Smooth muscle cell (in vitro differentiated cells): ENCODE results near the gene SDHA. TPM values are rescaled to one million over a fixed set of nuclear protein-coding genes. Genes with fewer than 3 reads are reported as not detected.
"Not testable (repeated sequence)": the region's sequence is repeated elsewhere in the genome, so short reads cannot be mapped to it uniquely, and the experiment has no call there.

Source experiments
- DNase-seq: peaks from one replicate; lab custom pipeline; 2025; ENCODE audit not compliant: unreplicated experiment; lab: John Stamatoyannopoulos, UW
- H2AFZ ChIP-seq: fragments of 200-600 bp; sonication (generic); 2 replicates; pipeline ENCODE4 v1.6.0; 2016; ENCODE audit warnings: antibody characterized with exemption, low read depth, mild to moderate bottlenecking
- H3F3A ChIP-seq: fragments of 200-600 bp; sonication (generic); 2 replicates; pipeline ENCODE4 v1.6.0; 2017; ENCODE audit warnings: antibody characterized with exemption, low read depth
- H3K27ac ChIP-seq: fragments of 200-600 bp; sonication (generic); 2 replicates; pipeline ENCODE4 v1.5.1; 2016; ENCODE audit warnings: low read depth, mild to moderate bottlenecking
- H3K27me3 ChIP-seq: fragments of 200-600 bp; sonication (generic); 2 replicates; pipeline ENCODE4 v1.6.1; 2016; ENCODE audit warnings: low read depth, mild to moderate bottlenecking
- H3K36me3 ChIP-seq: fragments of 200-600 bp; sonication (generic); 2 replicates; pipeline ENCODE4 v1.5.1; 2016; ENCODE audit warnings: low read depth
- H3K4me1 ChIP-seq: fragments of 200-600 bp; sonication (generic); 2 replicates; pipeline ENCODE4 v1.5.1; 2016; ENCODE audit warnings: low read depth
- H3K4me2 ChIP-seq: fragments of 200-600 bp; sonication (generic); 2 replicates; pipeline ENCODE4 v1.6.0; 2016; ENCODE audit warnings: mild to moderate bottlenecking
- H3K4me3 ChIP-seq: fragments of 200-600 bp; sonication (generic); 2 replicates; pipeline ENCODE4 v1.5.1; 2016; ENCODE audit warnings: mild to moderate bottlenecking
- H3K79me2 ChIP-seq: fragments of 200-600 bp; sonication (generic); 2 replicates; pipeline ENCODE4 v1.6.0; 2016; ENCODE audit warnings: low read depth, mild to moderate bottlenecking
- H3K9ac ChIP-seq: fragments of 200-600 bp; sonication (generic); 2 replicates; pipeline ENCODE4 v1.6.0; 2016; ENCODE audit warnings: low read depth
- H3K9me3 ChIP-seq: fragments of 200-600 bp; sonication (generic); replicated peaks from 2 replicates; pipeline ENCODE4 v1.5.1; 2016; ENCODE audit warnings: low read depth
- H4K20me1 ChIP-seq: fragments of 200-600 bp; sonication (generic); 2 replicates; pipeline ENCODE4 v1.6.0; 2016; ENCODE audit warnings: low read depth
- WGBS: methylation state at CpG from one replicate; pipeline ENCODE4 v1.1.7; 2016; ENCODE audit warnings: low lambda C conversion rate; 5-methylcytosine and 5-hydroxymethylcytosine counted together
- polyA plus RNA-seq: library from polyadenylated mRNA; unstranded; fragments of >200 nt; fragmentation: Nextera tagmentation; extraction: Ambion mirVana; gene quantifications from 2 replicates; pipeline ENCODE4 v1.2.1, GENCODE V29; 2016
- total RNA-seq: library from RNA; depleted of rRNA; stranded (reverse); fragments of >200 nt; gene quantifications from 2 replicates; pipeline ENCODE4 v1.2.3, GENCODE V29; 2014
- TF ChIP-seq, protein P1 (sequence below): fragments of 200-600 bp; sonication (generic); IDR thresholded peaks from 2 replicates; pipeline ENCODE4 v1.5.1; 2017; ENCODE audit warnings: borderline replicate concordance, mild to moderate bottlenecking, antibody characterized with exemption; ENCODE audit not compliant: insufficient read depth, poor library complexity, severe bottlenecking

The SDHA gene
- total and polyA plus RNA-seq, 2 experiments from 2014 or later: 59.7 to 130 TPM

DNA sequence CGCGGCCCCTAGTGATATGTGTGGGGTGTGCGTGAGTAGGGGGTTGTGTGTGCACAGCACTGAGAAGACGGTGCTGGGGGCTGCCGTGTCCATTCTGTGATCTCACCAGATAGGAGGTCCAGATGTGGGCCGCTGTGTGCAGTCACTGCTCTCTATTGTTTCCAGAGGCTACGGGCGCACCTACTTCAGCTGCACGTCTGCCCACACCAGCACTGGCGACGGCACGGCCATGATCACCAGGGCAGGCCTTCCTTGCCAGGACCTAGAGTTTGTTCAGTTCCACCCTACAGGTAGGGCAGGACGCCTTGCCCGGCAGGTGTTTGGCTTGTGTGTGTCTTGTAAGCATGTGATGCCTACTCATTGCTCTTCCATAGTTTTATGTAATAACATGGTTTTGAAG lies 12.6 kb downstream of the SDHA start:
- 99% methylated on average over 14 of the region's 14 CpGs for WGBS
- no peak for DNase-seq
- no peak overlapping the region for H3K27ac ChIP-seq
- H3K4me1 ChIP-seq: no peaks in the 10 kb centered on the region
- H4K20me1 ChIP-seq: peaks cover 4% of the 10 kb centered on the region
- H3K9me3 ChIP-seq: no peaks in the 10 kb centered on the region
- H3K27me3 ChIP-seq: no peaks in the 10 kb centered on the region
- TF ChIP-seq, protein P1, sequence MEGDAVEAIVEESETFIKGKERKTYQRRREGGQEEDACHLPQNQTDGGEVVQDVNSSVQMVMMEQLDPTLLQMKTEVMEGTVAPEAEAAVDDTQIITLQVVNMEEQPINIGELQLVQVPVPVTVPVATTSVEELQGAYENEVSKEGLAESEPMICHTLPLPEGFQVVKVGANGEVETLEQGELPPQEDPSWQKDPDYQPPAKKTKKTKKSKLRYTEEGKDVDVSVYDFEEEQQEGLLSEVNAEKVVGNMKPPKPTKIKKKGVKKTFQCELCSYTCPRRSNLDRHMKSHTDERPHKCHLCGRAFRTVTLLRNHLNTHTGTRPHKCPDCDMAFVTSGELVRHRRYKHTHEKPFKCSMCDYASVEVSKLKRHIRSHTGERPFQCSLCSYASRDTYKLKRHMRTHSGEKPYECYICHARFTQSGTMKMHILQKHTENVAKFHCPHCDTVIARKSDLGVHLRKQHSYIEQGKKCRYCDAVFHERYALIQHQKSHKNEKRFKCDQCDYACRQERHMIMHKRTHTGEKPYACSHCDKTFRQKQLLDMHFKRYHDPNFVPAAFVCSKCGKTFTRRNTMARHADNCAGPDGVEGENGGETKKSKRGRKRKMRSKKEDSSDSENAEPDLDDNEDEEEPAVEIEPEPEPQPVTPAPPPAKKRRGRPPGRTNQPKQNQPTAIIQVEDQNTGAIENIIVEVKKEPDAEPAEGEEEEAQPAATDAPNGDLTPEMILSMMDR: no peak
- peaks cover 22% of the 10 kb centered on the region for H3K36me3 ChIP-seq
- no peaks in the 10 kb centered on the region for H3F3A ChIP-seq
- no peak overlapping the region for H3K4me2 ChIP-seq
- no peaks in the 10 kb centered on the region for H3K79me2 ChIP-seq
- H3K9ac ChIP-seq: no peak overlapping the region
- H2AFZ ChIP-seq: no peak overlapping the region
- no peak overlapping the region for H3K4me3 ChIP-seq

DNA sequence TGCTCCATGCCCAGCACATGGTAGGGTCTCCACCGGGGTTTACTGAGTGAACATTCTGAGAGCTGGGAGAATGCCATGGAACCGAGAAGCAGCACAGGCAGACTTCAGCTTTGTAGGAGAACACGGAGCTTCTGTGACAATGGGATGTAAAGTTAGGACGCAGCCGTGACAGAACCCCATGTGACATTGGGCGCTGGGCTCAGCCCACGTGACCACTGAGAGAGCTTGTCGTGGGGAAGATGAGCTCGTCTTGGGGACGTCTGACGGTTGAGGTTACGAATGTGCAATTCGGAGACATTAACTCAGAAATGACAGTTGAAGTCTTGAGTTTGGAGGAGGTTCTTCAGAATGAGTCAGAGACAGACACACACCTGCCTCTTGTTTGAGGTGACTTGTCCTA lies 13.5 kb downstream of the SDHA start:
- Histone ChIP-seq H3K4me3 (no peak overlapping the region), H3K9ac (no peak overlapping the region), H3K36me3 (peaks cover 21% of the 10 kb centered on the region), H3K27me3 (no peaks in the 10 kb centered on the region), H3K79me2 (no peaks in the 10 kb centered on the region), H3F3A (no peaks in the 10 kb centered on the region), H2AFZ (no peak overlapping the region), H3K27ac (no peak overlapping the region), H3K9me3 (no peaks in the 10 kb centered on the region), H3K4me2 (no peak overlapping the region), H4K20me1 (peaks cover 4% of the 10 kb centered on the region), H3K4me1 (no peaks in the 10 kb centered on the region)
- no peak for DNase-seq
- TF ChIP-seq, protein P1: no peak
- 92% methylated on average over 13 of the region's 13 CpGs for WGBS

DNA sequence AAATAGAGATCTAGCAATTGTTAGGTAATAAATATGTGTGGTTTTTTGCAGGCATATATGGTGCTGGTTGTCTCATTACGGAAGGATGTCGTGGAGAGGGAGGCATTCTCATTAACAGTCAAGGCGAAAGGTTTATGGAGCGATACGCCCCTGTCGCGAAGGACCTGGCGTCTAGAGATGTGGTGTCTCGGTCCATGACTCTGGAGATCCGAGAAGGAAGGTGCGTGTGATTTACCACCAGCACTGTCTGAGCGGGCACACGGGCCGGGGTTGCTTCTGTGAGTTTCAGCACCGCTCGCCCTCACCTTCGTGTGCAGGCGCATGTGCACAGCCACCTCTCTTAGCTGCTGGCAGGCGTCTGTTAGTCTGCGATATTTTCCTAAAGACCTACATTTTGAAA lies 15.3 kb downstream of the SDHA start:
- not testable (repeated sequence) for H3K4me2 ChIP-seq, DNase-seq, H3K9ac ChIP-seq, H3K27ac ChIP-seq, H3K79me2 ChIP-seq, H2AFZ ChIP-seq, H3F3A ChIP-seq, H3K9me3 ChIP-seq, H4K20me1 ChIP-seq, H3K4me1 ChIP-seq, H3K4me3 ChIP-seq, H3K27me3 ChIP-seq
- 98% methylated on average over 20 of the region's 20 CpGs for WGBS
- H3K36me3 ChIP-seq: peaks cover 20% of the 10 kb centered on the region

DNA sequence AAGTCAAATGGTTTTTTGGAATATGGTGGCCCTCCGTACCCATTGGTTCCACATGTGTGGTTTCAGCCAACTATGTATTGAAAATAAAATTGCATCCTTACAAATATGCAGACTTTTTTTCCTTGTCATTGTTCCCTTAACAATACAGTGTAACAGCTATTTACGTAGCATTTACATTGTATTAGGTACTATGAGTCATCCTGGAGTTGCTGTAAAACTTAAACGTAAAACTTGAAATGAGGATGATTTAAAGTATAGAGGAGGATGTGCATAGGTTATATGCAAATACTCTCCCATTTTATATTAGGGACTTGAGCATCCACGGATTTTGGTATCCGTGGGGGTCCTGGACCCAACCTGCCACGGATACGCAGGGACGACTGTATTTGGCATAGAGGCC lies 16.3 kb downstream of the SDHA start:
- no peak for DNase-seq
- Histone ChIP-seq H2AFZ (no peak overlapping the region), H3K4me1 (no peaks in the 10 kb centered on the region), H3K9ac (no peak overlapping the region), H3K36me3 (peaks cover 11% of the 10 kb centered on the region), H3F3A (no peaks in the 10 kb centered on the region), H3K79me2 (no peaks in the 10 kb centered on the region), H3K27me3 (no peaks in the 10 kb centered on the region), H3K27ac (no peak overlapping the region), H3K4me2 (no peak overlapping the region), H4K20me1 (no peaks in the 10 kb centered on the region), H3K4me3 (no peak overlapping the region), H3K9me3 (no peaks in the 10 kb centered on the region)
- WGBS: 93% methylated on average over 8 of the region's 8 CpGs
- TF ChIP-seq, protein P1: no peak

DNA sequence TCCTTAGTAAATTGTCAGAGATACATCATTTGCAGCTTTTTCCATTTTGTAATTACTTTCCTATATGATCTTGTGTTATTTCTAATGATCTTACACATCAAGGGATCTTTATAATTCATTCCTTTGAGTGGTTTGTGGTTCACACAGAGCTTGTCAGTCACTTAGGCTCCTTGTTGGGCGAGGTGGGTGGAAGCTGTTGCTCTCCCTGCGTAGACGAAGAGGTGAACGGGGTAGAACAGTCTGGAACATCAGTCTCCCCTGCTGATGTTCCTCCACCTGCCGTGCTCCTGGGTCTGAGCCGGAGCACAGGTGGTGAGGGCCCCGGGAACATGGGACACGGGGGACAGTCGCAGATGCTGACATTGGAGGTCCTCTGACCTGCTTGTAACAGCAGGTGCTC lies 17.4 kb downstream of the SDHA start:
- 97% methylated on average over 9 of the region's 9 CpGs for WGBS
- not testable (repeated sequence) for H3K4me3 ChIP-seq, H4K20me1 ChIP-seq, H3K9me3 ChIP-seq, H3K9ac ChIP-seq, H3K79me2 ChIP-seq, H3K4me1 ChIP-seq, H3K27me3 ChIP-seq, H3K36me3 ChIP-seq, DNase-seq, H3K4me2 ChIP-seq, H2AFZ ChIP-seq, H3K27ac ChIP-seq, H3F3A ChIP-seq

DNA sequence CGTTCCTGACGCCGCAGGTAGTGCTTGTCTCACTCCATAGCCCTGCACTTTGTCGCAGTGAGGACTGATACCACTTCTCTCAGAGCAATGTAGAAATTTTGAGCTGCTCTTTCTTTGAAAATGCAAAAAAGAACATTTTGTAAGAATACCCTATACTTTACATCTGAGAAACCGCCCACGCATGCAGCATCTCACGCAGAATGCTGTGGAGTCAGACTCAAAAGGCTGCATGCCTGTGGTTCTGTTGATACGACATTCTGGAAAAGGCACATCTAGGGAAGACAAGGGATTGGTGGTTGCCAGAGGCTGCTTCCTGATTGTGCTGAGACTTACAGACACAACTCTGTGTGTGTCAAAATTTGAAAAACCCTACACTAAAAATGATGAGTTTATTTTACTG lies 19.8 kb downstream of the SDHA start:
- H3F3A ChIP-seq, H3K79me2 ChIP-seq, H3K9ac ChIP-seq, H2AFZ ChIP-seq, H3K4me1 ChIP-seq, DNase-seq, H3K27me3 ChIP-seq, H3K4me3 ChIP-seq, H3K9me3 ChIP-seq, H3K4me2 ChIP-seq, H4K20me1 ChIP-seq: not testable (repeated sequence)
- Histone ChIP-seq H3K36me3 (peaks cover 27% of the 10 kb centered on the region), H3K27ac (peak overlapping the region; percentile 57)
- WGBS: 76% methylated on average over 8 of the region's 8 CpGs

DNA sequence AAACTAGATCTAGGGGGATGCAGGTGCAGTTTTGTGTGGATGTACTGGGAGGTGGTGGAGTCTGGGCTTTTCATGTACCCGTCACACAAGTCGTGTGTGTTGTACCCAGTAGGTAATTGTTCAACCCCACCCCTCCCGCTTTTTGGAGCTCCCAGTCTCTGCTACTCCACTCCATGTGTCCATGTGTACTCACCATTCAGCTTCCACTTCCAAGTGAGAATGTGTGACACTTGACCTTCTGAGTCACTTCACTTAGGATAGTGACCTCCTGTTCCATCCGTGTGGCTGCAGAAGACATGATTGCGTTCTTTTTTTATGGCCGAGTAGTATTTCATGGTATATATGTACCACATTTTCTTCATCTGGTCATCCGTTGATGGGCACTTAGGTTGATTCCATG lies 22.4 kb downstream of the SDHA start:
- not testable (repeated sequence) for H3K27me3 ChIP-seq, H3K79me2 ChIP-seq, H3K4me3 ChIP-seq, H2AFZ ChIP-seq, H4K20me1 ChIP-seq, H3K27ac ChIP-seq, DNase-seq, H3K4me1 ChIP-seq, H3F3A ChIP-seq, H3K9ac ChIP-seq, H3K4me2 ChIP-seq, H3K9me3 ChIP-seq
- peaks cover 21% of the 10 kb centered on the region for H3K36me3 ChIP-seq
- 96% methylated on average over 7 of the region's 7 CpGs for WGBS
